Loucy (cell line): Measurements from ENCODE around the gene PRSS38.

Experiments
- H2AFZ ChIP-seq: fragments of 200-600 bp; sonication (generic); 2 replicates; pipeline ENCODE4 v1.6.0; 2016; ENCODE audit warnings: antibody characterized with exemption, mild to moderate bottlenecking, low read length, moderate library complexity
- H3F3A ChIP-seq: fragments of 200-600 bp; 2 replicates; pipeline ENCODE4 v1.6.0; 2016; ENCODE audit warnings: antibody characterized with exemption, low read depth, mild to moderate bottlenecking
- H3K27me3 ChIP-seq: fragments of 200-600 bp; sonication (generic); 2 replicates; pipeline ENCODE4 v1.6.1; 2014; ENCODE audit warnings: low read length, mild to moderate bottlenecking; ENCODE audit not compliant: insufficient read depth, poor library complexity, severe bottlenecking
- H3K36me3 ChIP-seq: fragments of 200-600 bp; sonication (generic); 2 replicates; pipeline ENCODE4 v1.6.1; 2016; ENCODE audit warnings: low read length; ENCODE audit not compliant: insufficient read depth
- H3K4me1 ChIP-seq: fragments of 200-600 bp; sonication (generic); 2 replicates; pipeline ENCODE4 v1.5.1; 2014; ENCODE audit warnings: low read length, mild to moderate bottlenecking; ENCODE audit not compliant: insufficient read depth, poor library complexity, severe bottlenecking
- H3K4me2 ChIP-seq: fragments of 200-600 bp; sonication (generic); 2 replicates; pipeline ENCODE4 v1.6.0; 2014; ENCODE audit warnings: antibody characterized with exemption, low read length, low read depth, mild to moderate bottlenecking; ENCODE audit not compliant: poor library complexity, severe bottlenecking
- H3K4me3 ChIP-seq: fragments of 200-600 bp; sonication (generic); 2 replicates; pipeline ENCODE4 v1.5.1; 2014; ENCODE audit warnings: low read length, mild to moderate bottlenecking, mixed read lengths; ENCODE audit not compliant: poor library complexity, severe bottlenecking
- H3K79me2 ChIP-seq: fragments of 200-600 bp; sonication (generic); 2 replicates; pipeline ENCODE4 v1.6.1; 2014; ENCODE audit warnings: low read length; ENCODE audit not compliant: insufficient read depth
- H3K9ac ChIP-seq: fragments of 200-600 bp; sonication (generic); 2 replicates; pipeline ENCODE4 v1.6.0; 2014; ENCODE audit warnings: mild to moderate bottlenecking, low read depth, low read length, moderate library complexity; ENCODE audit not compliant: poor library complexity, severe bottlenecking
- H3K9me2 ChIP-seq: fragments of 200-600 bp; sonication (generic); replicated peaks from 2 replicates; pipeline ENCODE4 v1.6.1; 2016; ENCODE audit warnings: low read depth, low read length, mixed read lengths
- H3K9me3 ChIP-seq: fragments of 200-600 bp; sonication (generic); 2 replicates; pipeline ENCODE4 v1.6.1; 2014; ENCODE audit warnings: mild to moderate bottlenecking, antibody characterized with exemption, low read length, low read depth; ENCODE audit not compliant: insufficient read depth
- H4K20me1 ChIP-seq: fragments of 200-600 bp; sonication (generic); 2 replicates; pipeline ENCODE4 v1.6.0; 2014; ENCODE audit warnings: antibody characterized with exemption, low read length, mild to moderate bottlenecking; ENCODE audit not compliant: insufficient read depth, poor library complexity, severe bottlenecking
- EZH2phosphoT487 ChIP-seq: fragments of 200-600 bp; IDR thresholded peaks from 2 replicates; pipeline ENCODE4 v1.6.1; 2018; ENCODE audit warnings: antibody characterized with exemption, mild to moderate bottlenecking, moderate library complexity, borderline replicate concordance
- TF ChIP-seq, protein P1 (sequence below): fragments of 200-600 bp; sonication (generic); conservative IDR thresholded peaks from 2 replicates; pipeline ENCODE4 v1.5.1; 2014; ENCODE audit warnings: mild to moderate bottlenecking, antibody characterized with exemption, low read length

PRSS38 gene

DNA sequence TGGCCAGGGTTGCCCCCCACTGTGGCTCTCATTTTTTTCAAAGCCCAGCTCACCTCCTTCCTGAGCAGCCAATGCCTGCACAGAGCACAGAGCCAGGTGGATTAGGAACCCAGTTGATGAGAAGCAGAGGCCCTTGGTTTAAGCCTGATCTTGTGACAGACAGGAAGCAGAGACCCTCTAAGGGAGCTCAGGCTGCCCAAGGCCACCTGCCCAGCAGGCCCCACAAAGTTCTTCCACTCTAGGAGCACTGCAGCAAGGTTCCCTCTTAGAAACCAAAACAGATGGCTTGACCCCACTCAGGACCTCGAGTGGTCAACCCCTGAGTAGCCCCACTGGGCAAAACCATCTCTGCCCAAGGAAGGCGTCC, 25.5 kb upstream of the PRSS38 start:
- no peak for TF ChIP-seq EZH2phosphoT487
- TF ChIP-seq, protein P1, sequence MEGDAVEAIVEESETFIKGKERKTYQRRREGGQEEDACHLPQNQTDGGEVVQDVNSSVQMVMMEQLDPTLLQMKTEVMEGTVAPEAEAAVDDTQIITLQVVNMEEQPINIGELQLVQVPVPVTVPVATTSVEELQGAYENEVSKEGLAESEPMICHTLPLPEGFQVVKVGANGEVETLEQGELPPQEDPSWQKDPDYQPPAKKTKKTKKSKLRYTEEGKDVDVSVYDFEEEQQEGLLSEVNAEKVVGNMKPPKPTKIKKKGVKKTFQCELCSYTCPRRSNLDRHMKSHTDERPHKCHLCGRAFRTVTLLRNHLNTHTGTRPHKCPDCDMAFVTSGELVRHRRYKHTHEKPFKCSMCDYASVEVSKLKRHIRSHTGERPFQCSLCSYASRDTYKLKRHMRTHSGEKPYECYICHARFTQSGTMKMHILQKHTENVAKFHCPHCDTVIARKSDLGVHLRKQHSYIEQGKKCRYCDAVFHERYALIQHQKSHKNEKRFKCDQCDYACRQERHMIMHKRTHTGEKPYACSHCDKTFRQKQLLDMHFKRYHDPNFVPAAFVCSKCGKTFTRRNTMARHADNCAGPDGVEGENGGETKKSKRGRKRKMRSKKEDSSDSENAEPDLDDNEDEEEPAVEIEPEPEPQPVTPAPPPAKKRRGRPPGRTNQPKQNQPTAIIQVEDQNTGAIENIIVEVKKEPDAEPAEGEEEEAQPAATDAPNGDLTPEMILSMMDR = no peak
- no peaks in the 10 kb centered on the region for H3K36me3 ChIP-seq
- H2AFZ ChIP-seq = no peak overlapping the region
- H3F3A ChIP-seq = no peaks in the 10 kb centered on the region
- peaks cover 12% of the 10 kb centered on the region for H3K4me1 ChIP-seq
- H4K20me1 ChIP-seq = no peaks in the 10 kb centered on the region
- no peaks in the 10 kb centered on the region for H3K79me2 ChIP-seq
- H3K27me3 ChIP-seq = no peaks in the 10 kb centered on the region
- H3K4me3 ChIP-seq = no peak overlapping the region
- H3K9ac ChIP-seq = no peak overlapping the region
- H3K4me2 ChIP-seq = no peak overlapping the region
- no peaks in the 10 kb centered on the region for H3K9me3 ChIP-seq
- H3K9me2 ChIP-seq = no peaks in the 10 kb centered on the region

DNA sequence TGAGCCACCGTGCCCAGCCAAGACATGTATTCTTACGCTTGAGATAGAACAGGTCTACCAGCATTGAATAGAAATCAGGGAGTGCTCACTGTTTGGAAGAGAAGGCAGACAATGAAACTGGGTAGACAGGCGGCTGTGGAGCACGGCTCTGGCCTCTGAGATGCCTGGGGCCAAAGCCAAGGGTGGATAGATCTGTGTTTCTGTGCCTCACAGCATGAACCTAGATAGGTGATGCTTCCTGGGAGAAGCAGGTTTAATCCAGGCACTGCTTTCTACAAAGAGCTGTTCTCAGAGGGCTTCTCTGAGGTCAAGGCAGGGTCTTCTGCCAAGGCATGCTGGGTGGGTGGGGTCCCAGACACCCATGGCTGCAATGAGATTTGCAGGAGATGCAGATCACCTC, 24.6 kb upstream of the PRSS38 start:
- Histone ChIP-seq H4K20me1 (no peaks in the 10 kb centered on the region), H3K4me3 (no peak overlapping the region), H3K9me2 (no peaks in the 10 kb centered on the region), H3K4me2 (no peak overlapping the region), H3K79me2 (no peaks in the 10 kb centered on the region), H3F3A (no peaks in the 10 kb centered on the region), H3K9ac (no peak overlapping the region), H3K27me3 (no peaks in the 10 kb centered on the region), H3K36me3 (no peaks in the 10 kb centered on the region), H2AFZ (no peak overlapping the region), H3K4me1 (peaks cover 12% of the 10 kb centered on the region), H3K9me3 (no peaks in the 10 kb centered on the region)
- TF ChIP-seq, protein P1 = no peak
- TF ChIP-seq EZH2phosphoT487 = no peak

DNA sequence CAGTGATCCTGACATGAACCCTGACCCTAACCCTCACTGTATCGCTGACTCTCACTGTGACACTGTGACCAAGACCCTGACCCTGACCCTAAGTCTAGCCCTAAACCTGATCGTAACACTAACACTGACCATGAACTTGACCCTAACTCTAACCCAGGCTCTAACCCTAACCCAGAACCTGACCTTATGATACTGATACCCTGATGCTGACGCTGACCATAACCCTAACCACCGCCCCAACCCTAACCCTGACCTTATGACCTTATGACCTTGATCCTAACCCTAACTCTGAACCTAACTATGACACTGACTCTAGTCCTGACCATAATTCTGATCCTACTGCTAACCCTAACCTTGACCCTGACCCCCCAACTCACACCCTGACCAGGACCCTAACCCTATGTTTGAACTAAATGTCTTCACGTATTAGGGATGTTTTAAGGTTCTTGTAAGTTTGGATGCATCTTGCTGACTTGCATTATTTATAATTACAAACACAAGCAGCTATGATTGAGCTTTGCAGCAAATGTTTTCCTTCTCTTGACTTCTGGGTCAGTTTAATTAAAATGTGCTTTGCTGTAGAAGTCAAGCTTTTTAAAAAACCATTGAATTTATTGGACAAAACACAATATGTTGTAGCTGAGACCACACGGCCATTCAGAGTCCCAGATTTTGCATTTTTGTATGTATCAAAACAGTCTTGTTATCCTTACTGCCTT, 23.9 kb upstream of the PRSS38 start:
- Histone ChIP-seq H2AFZ (no peak overlapping the region), H3K4me3 (no peak overlapping the region), H4K20me1 (no peaks in the 10 kb centered on the region), H3K36me3 (no peaks in the 10 kb centered on the region), H3K9me2 (no peaks in the 10 kb centered on the region), H3F3A (no peaks in the 10 kb centered on the region), H3K9ac (no peak overlapping the region), H3K9me3 (no peaks in the 10 kb centered on the region), H3K4me1 (peaks cover 12% of the 10 kb centered on the region), H3K4me2 (no peak overlapping the region), H3K79me2 (no peaks in the 10 kb centered on the region), H3K27me3 (no peaks in the 10 kb centered on the region)
- TF ChIP-seq EZH2phosphoT487 = no peak
- TF ChIP-seq, protein P1 = no peak
